Astrocyte of the spinal cord (primary cell): ENCODE measurements around the gene CXXC1.

ENCODE experiments used
- DNase-seq: peaks from one replicate; pipeline ENCODE4 v3.0.0; 2011; ENCODE audit warnings: low read depth, low spot score
- H3K4me3 ChIP-seq: 2 replicates; pipeline ENCODE4 v1.5.1; 2011; ENCODE audit warnings: low read depth, mild to moderate bottlenecking, low read length, moderate library complexity
- CTCF ChIP-seq: IDR thresholded peaks from 2 replicates; pipeline ENCODE4 v1.5.1; 2012; ENCODE audit warnings: low read depth, mild to moderate bottlenecking, low read length, inconsistent platforms
- in situ Hi-C: cut with HindIII; loops from 2 replicates; pipeline ENCODE4 v1.10.0; 2017; ENCODE audit warnings: low sequenced_read_pairs

CXXC1 gene

GRCh38 chr18:50285631-50286321, 1.7 kb downstream of the CXXC1 start:
- in situ Hi-C loops, result no loop called here

GRCh38 chr18:50285071-50285470, 2.4 kb downstream of the CXXC1 start:
- in situ Hi-C loops, result no loop called here
- DNase-seq, result no peak
- TF ChIP-seq CTCF, result no peak
- no peak overlapping the region for H3K4me3 ChIP-seq

More at GRCh38 chr18:50285631-50286321, 1.7 kb downstream of the CXXC1 start:
- TF ChIP-seq CTCF, result no peak
- H3K4me3 ChIP-seq, result no peak overlapping the region
- no peak for DNase-seq

GRCh38 chr18:50284255-50284885, 3.1 kb downstream of the CXXC1 start:
- no peak overlapping the region for H3K4me3 ChIP-seq
- in situ Hi-C loops, result no loop called here
- TF ChIP-seq CTCF, result no peak
- peak; percentile 2 for DNase-seq

GRCh38 chr18:50283469-50284209, 3.9 kb downstream of the CXXC1 start:
- H3K4me3 ChIP-seq, result no peak overlapping the region
- in situ Hi-C loops, result no loop called here
- TF ChIP-seq CTCF, result no peak
- DNase-seq, result no peak

GRCh38 chr18:50282521-50283335, 4.8 kb downstream of the CXXC1 start:
- no peak for DNase-seq
- no peak for TF ChIP-seq CTCF
- H3K4me3 ChIP-seq, result no peak overlapping the region
- in situ Hi-C loops, result no loop called here

- H3K4me3 ChIP-seq, result peak overlapping the region; percentile 91
- TF ChIP-seq CTCF, result no peak
- in situ Hi-C loops, result no loop called here
- no peak for DNase-seq
Measured at GRCh38 chr18:50281972-50282520, 5.4 kb downstream of the CXXC1 start.
